Measurements from ENCODE around the gene JUN. TPM values are rescaled to one million over a fixed set of nuclear protein-coding genes. Genes with fewer than 3 reads are reported as not detected.
A peak's percentile ranks its signal among the peaks of the same experiment; 100 is the strongest.

JUN gene
- polyA plus RNA-seq, 1 of the 3 experiments (the other 2 are of a cell fraction), result 66.5 TPM

DNA sequence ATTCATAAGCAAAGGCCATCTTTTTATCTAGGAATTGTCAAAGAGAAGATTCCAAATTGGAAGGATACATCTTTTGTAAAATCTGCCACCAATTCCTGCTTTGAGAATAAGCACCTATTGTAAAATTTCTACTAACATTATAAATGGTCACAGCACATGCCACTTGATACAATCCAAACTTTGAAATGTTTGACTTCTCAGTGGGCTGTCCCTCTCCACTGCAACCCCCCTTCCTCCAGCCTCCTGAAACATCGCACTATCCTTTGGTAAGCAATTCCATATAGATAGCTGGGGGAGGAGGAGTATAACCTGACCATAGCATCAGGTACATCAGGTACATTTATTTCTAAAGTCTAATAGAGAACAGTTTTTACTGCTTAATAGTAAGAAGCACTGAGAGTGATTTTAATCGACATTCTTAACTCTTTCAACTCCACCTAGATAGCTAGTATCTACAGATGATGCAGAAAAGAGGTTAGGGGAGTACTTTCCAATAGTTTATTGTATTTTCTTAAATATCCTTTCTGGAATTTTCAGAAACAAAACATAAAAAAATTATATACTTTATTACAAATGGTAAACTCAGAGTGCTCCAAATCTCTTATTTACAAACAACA is 2.9 kb downstream of the JUN start:
- peaks cover 14 to 30% of the 10 kb centered on the region in 2 experiments for H3K36me3 ChIP-seq (replicated peaks in 1 of 2; ENCODE audit: control insufficient read depth in 1 of 2, insufficient read depth in 2 of 2, low read length in 1 of 2)
- POLR2A ChIA-PET, result no interaction called here
- CTCF ChIA-PET, result interaction anchor here (0.6 to 4.7 kb wide), 13 partner anchors 12 to 937 kb away, joined by 3 to 31 read pairs (median 3); no protein-coding TSS in a partner anchor
- H3K4me2 ChIP-seq, result peak overlapping the region; percentile 85
- H3K9me2 ChIP-seq, result no peaks in the 10 kb centered on the region
- H3K4me1 ChIP-seq (ENCODE audit: control insufficient read depth in 1 of 2, insufficient read depth in 2 of 2, low read depth in 1 of 2, low read length in 1 of 2), result peaks cover 2 to 25% of the 10 kb centered on the region in 2 experiments; a peak in 2 of 4 replicates
- no peaks in the 10 kb centered on the region for H3K27me3 ChIP-seq (ENCODE audit: insufficient read depth)
- TF ChIP-seq POLR2AphosphoS5 (IDR thresholded peaks at IDR 0.05; ENCODE audit: low read depth, low read length), result 0 out of 2 replicates have a peak, but pooled peaks have one; percentile 62
- TF ChIP-seq, protein P1, sequence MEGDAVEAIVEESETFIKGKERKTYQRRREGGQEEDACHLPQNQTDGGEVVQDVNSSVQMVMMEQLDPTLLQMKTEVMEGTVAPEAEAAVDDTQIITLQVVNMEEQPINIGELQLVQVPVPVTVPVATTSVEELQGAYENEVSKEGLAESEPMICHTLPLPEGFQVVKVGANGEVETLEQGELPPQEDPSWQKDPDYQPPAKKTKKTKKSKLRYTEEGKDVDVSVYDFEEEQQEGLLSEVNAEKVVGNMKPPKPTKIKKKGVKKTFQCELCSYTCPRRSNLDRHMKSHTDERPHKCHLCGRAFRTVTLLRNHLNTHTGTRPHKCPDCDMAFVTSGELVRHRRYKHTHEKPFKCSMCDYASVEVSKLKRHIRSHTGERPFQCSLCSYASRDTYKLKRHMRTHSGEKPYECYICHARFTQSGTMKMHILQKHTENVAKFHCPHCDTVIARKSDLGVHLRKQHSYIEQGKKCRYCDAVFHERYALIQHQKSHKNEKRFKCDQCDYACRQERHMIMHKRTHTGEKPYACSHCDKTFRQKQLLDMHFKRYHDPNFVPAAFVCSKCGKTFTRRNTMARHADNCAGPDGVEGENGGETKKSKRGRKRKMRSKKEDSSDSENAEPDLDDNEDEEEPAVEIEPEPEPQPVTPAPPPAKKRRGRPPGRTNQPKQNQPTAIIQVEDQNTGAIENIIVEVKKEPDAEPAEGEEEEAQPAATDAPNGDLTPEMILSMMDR (IDR thresholded peaks at IDR 0.05), result no peak
- no peak for TF ChIP-seq EP300 (IDR thresholded peaks at IDR 0.05; ENCODE audit: borderline replicate concordance in 1 of 2, low read depth in 1 of 2, low read length in 1 of 2)
- H3K79me2 ChIP-seq (ENCODE audit: insufficient read depth), result peaks cover 39% of the 10 kb centered on the region
- H3K9me3 ChIP-seq, result no peaks in the 10 kb centered on the region
- peaks cover 44% of the 10 kb centered on the region for H4K20me1 ChIP-seq (ENCODE audit: insufficient read depth)
- peak overlapping the region in 1 of 2 experiments; percentile 97; a peak in 2 of 4 replicates for H3K27ac ChIP-seq (ENCODE audit: low read depth in 2 of 2, low read length in 1 of 2)
- peak overlapping the region; percentile 99 for H3K9ac ChIP-seq
- DNase-seq, result no peak
- WGBS (ENCODE audit: low lambda C conversion rate), result 38% methylated on average over 2 of the region's 2 CpGs
- H3K4me3 ChIP-seq (ENCODE audit: low read depth in 2 of 2, low read length in 1 of 2), result peak overlapping the region; percentile 86 to 89; a peak in 3 of 4 replicates
- H3F3A ChIP-seq (replicated peaks; ENCODE audit: insufficient read depth), result peaks cover 43% of the 10 kb centered on the region
- no peak overlapping the region for H2AFZ ChIP-seq (ENCODE audit: low read depth)

DNA sequence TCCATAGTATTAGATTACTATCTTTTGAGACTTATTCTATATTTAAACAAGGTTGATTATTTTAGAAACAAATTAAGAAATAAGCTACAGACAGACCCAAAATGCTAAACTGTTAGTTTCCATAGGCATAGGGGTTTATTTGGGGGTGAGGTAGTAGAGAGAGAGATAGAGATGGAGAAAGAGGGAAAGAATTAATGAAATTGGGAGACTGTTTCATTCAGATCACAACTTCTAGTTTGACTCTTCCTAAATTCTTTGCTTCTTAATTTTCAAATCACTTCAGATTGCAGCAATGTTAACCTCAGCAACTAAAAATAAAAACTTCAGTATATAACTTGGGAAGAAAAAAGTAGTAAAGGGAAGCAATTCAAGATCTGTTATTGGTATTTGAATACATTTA is 3.4 kb downstream of the JUN start:
- Histone ChIP-seq H3K9me2 (no peaks in the 10 kb centered on the region), H3K4me2 (peak overlapping the region; percentile 85), H3K9me3 (no peaks in the 10 kb centered on the region), H3K9ac (peak overlapping the region; percentile 99), H3K79me2 (ENCODE audit: insufficient read depth) (peaks cover 39% of the 10 kb centered on the region), H4K20me1 (ENCODE audit: insufficient read depth) (peaks cover 44% of the 10 kb centered on the region), H3K4me1 (ENCODE audit: control insufficient read depth in 1 of 2, insufficient read depth in 2 of 2, low read depth in 1 of 2, low read length in 1 of 2) (peaks cover 0 to 20% of the 10 kb centered on the region in 2 experiments; a peak in 2 of 4 replicates), H3K27ac (ENCODE audit: low read depth in 2 of 2, low read length in 1 of 2) (peak overlapping the region in 1 of 2 experiments; percentile 97; a peak in 1 of 4 replicates), H3K36me3 (replicated peaks in 1 of 2; ENCODE audit: control insufficient read depth in 1 of 2, insufficient read depth in 2 of 2, low read length in 1 of 2) (peaks cover 14 to 30% of the 10 kb centered on the region in 2 experiments), H3K4me3 (ENCODE audit: low read depth in 2 of 2, low read length in 1 of 2) (peak overlapping the region; percentile 86 to 89; a peak in 3 of 4 replicates), H3K27me3 (ENCODE audit: insufficient read depth) (no peaks in the 10 kb centered on the region), H3F3A (replicated peaks; ENCODE audit: insufficient read depth) (peaks cover 43% of the 10 kb centered on the region), H2AFZ (ENCODE audit: low read depth) (no peak overlapping the region)
- no peak for TF ChIP-seq TAF1 (IDR thresholded peaks at IDR 0.05; ENCODE audit: borderline replicate concordance, low read depth, low read length)
- TF ChIP-seq MAX (IDR thresholded peaks at IDR 0.05; ENCODE audit: low read depth), result no peak
- DNase-seq, result no peak
- POLR2A ChIA-PET, result no interaction called here
- CTCF ChIA-PET, result interaction anchor here (0.8 to 4.7 kb wide), 8 partner anchors 12 to 937 kb away, joined by 3 to 31 read pairs (median 4); no protein-coding TSS in a partner anchor

DNA sequence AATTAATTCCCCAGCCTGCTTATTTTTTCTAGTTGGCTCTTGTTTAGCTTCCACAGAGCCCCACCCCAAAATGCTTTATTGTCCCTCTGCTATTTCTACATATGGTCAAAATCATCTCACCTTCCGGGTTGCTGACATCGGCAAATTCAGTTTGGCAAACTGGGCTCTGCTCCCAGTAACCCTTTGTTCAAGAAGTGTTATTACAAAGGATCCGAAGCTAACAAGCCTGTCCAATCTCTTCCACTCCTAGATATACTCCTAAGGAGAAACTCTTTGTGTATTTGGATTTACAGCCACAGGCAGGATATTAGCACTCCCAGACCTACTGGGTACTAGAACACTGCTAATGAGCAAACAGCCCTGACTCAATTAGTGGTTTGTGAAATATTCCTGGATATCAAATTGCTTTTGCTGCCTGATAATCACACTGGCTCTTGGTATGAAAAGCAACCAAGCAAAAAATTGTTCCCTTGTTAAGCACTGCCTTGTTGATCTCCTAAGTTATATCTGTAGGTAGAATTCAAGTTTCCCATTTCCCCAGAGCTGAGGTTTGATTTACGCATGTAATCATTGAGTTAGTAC is 4.0 kb downstream of the JUN start:
- TF ChIP-seq NFIC (IDR thresholded peaks at IDR 0.05; ENCODE audit: borderline replicate concordance), result peak; percentile 36; the same call in 1 of the 2 replicates
- peak; percentile 58 for TF ChIP-seq POLR2AphosphoS5 (IDR thresholded peaks at IDR 0.05; ENCODE audit: low read depth, low read length)
- no peak for TF ChIP-seq GABPA (IDR thresholded peaks at IDR 0.05; ENCODE audit: low read depth)
- TF ChIP-seq ELF1 (IDR thresholded peaks at IDR 0.05), result peak; percentile 57
- peak overlapping the region in 1 of 2 experiments; percentile 97; a peak in 2 of 4 replicates for H3K27ac ChIP-seq (ENCODE audit: low read depth in 2 of 2, low read length in 1 of 2)
- POLR2A ChIA-PET, result no interaction called here

More for the DNA sequence above, 4.0 kb downstream of the JUN start:
- 62% methylated on average over 4 of the region's 4 CpGs for WGBS (ENCODE audit: low lambda C conversion rate)
- Histone ChIP-seq H3K27me3 (ENCODE audit: insufficient read depth) (no peaks in the 10 kb centered on the region), H3K4me2 (peak overlapping the region; percentile 85), H2AFZ (ENCODE audit: low read depth) (no peak overlapping the region), H3K4me1 (ENCODE audit: control insufficient read depth in 1 of 2, insufficient read depth in 2 of 2, low read depth in 1 of 2, low read length in 1 of 2) (peaks cover 0 to 17% of the 10 kb centered on the region in 2 experiments; a peak in 2 of 4 replicates), H3F3A (replicated peaks; ENCODE audit: insufficient read depth) (peaks cover 43% of the 10 kb centered on the region), H3K4me3 (ENCODE audit: low read depth in 2 of 2, low read length in 1 of 2) (peak overlapping the region; percentile 86 to 89; a peak in 3 of 4 replicates), H3K36me3 (replicated peaks in 1 of 2; ENCODE audit: control insufficient read depth in 1 of 2, insufficient read depth in 2 of 2, low read length in 1 of 2) (peaks cover 14 to 30% of the 10 kb centered on the region in 2 experiments), H3K9me3 (no peaks in the 10 kb centered on the region), H4K20me1 (ENCODE audit: insufficient read depth) (peaks cover 44% of the 10 kb centered on the region), H3K9ac (peak overlapping the region; percentile 99), H3K79me2 (ENCODE audit: insufficient read depth) (peaks cover 39% of the 10 kb centered on the region), H3K9me2 (no peaks in the 10 kb centered on the region)
- CTCF ChIA-PET, result interaction anchor here (1.5 to 4.7 kb wide), 2 partner anchors 11 to 103 kb away, joined by 3 to 31 read pairs; no protein-coding TSS in a partner anchor
- DNase-seq, result no peak

Data from SK-N-SH (cell line).